Testis (tissue), 2 donors: ENCODE results near the gene MAP7.

Source experiments
- POLR2A ChIP-seq: fragments of 450-650 bp; IDR thresholded peaks from one replicate; pipeline ENCODE4 v1.6.1; 2017; ENCODE audit warnings: antibody characterized with exemption, mild to moderate bottlenecking, moderate library complexity
- TF ChIP-seq, protein P1 (sequence below), 3 experiments: fragments of 450-650 bp in 2 of 3; fragments of 200-600 bp in 1 of 3; sonication (generic) in 1 of 3; IDR thresholded peaks; one replicate each; pipeline ENCODE4 v1.5.1; 2016 to 2019; ENCODE audit warnings: antibody characterized with exemption in 3 of 3, mild to moderate bottlenecking in 2 of 3, moderate library complexity in 1 of 3

GRCh38 chr6:136306466-136306865 is 243.8 kb downstream of the MAP7 start:
- TF ChIP-seq POLR2A: no peak
- TF ChIP-seq, protein P1, sequence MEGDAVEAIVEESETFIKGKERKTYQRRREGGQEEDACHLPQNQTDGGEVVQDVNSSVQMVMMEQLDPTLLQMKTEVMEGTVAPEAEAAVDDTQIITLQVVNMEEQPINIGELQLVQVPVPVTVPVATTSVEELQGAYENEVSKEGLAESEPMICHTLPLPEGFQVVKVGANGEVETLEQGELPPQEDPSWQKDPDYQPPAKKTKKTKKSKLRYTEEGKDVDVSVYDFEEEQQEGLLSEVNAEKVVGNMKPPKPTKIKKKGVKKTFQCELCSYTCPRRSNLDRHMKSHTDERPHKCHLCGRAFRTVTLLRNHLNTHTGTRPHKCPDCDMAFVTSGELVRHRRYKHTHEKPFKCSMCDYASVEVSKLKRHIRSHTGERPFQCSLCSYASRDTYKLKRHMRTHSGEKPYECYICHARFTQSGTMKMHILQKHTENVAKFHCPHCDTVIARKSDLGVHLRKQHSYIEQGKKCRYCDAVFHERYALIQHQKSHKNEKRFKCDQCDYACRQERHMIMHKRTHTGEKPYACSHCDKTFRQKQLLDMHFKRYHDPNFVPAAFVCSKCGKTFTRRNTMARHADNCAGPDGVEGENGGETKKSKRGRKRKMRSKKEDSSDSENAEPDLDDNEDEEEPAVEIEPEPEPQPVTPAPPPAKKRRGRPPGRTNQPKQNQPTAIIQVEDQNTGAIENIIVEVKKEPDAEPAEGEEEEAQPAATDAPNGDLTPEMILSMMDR (IDR thresholded peaks at IDR 0.05): no peak
